K562 (cell line): ENCODE measurements around the gene ASB4.

Experiments
- CBX5 ChIP-seq: IDR thresholded peaks from 2 replicates; pipeline ENCODE4 v1.6.1; 2014; ENCODE audit warnings: low read depth, borderline replicate concordance
- RFX5 ChIP-seq: IDR thresholded peaks from 2 replicates; pipeline ENCODE4 v1.6.1; 2011; ENCODE audit warnings: low read depth, mild to moderate bottlenecking, improper control_type of control experiment, low read length
- SIX5 ChIP-seq, 2 experiments: IDR thresholded peaks; 2 replicates each; pipeline ENCODE4 v1.6.1; 2011; ENCODE audit warnings: low read length in 2 of 2, borderline replicate concordance in 1 of 2, low read depth in 1 of 2, mild to moderate bottlenecking in 1 of 2, moderate library complexity in 1 of 2; ENCODE audit not compliant: insufficient read depth in 1 of 2
- YY1 ChIP-seq, 3 experiments: IDR thresholded peaks; 2 replicates each; pipeline ENCODE4 v1.6.1; 2011; ENCODE audit warnings: low read length in 2 of 3, mild to moderate bottlenecking in 2 of 3, moderate library complexity in 2 of 3, borderline replicate concordance in 1 of 3, control low read depth in 1 of 3, low read depth in 1 of 3; ENCODE audit not compliant: insufficient read depth in 3 of 3, insufficient replicate concordance in 2 of 3, control insufficient read depth in 1 of 3, insufficient read length in 1 of 3; ENCODE audit errors: extremely low read depth in 1 of 3
- TF ChIP-seq, protein P1 (sequence below): fragments of 200-600 bp; sonication (generic); IDR thresholded peaks from one replicate; pipeline ENCODE4 v1.6.1; 2012; ENCODE audit warnings: mild to moderate bottlenecking, low read depth, low read length, inconsistent platforms

GRCh38 chr7:95440394-95441038 is 45.2 kb upstream of the ASB4 start:
- no peak for TF ChIP-seq CBX5
- no peak for TF ChIP-seq SIX5 (IDR thresholded peaks at IDR 0.05; ENCODE audit: borderline replicate concordance in 1 of 2, insufficient read depth in 1 of 2, low read depth in 1 of 2, low read length in 2 of 2)
- no peak for TF ChIP-seq YY1 (IDR thresholded peaks at IDR 0.05; ENCODE audit: borderline replicate concordance in 1 of 3, control insufficient read depth in 1 of 3, extremely low read depth in 1 of 3, insufficient read depth in 3 of 3, insufficient read length in 1 of 3, insufficient replicate concordance in 2 of 3, low read depth in 1 of 3, low read length in 2 of 3)
- TF ChIP-seq RFX5: no peak
- TF ChIP-seq, protein P1, sequence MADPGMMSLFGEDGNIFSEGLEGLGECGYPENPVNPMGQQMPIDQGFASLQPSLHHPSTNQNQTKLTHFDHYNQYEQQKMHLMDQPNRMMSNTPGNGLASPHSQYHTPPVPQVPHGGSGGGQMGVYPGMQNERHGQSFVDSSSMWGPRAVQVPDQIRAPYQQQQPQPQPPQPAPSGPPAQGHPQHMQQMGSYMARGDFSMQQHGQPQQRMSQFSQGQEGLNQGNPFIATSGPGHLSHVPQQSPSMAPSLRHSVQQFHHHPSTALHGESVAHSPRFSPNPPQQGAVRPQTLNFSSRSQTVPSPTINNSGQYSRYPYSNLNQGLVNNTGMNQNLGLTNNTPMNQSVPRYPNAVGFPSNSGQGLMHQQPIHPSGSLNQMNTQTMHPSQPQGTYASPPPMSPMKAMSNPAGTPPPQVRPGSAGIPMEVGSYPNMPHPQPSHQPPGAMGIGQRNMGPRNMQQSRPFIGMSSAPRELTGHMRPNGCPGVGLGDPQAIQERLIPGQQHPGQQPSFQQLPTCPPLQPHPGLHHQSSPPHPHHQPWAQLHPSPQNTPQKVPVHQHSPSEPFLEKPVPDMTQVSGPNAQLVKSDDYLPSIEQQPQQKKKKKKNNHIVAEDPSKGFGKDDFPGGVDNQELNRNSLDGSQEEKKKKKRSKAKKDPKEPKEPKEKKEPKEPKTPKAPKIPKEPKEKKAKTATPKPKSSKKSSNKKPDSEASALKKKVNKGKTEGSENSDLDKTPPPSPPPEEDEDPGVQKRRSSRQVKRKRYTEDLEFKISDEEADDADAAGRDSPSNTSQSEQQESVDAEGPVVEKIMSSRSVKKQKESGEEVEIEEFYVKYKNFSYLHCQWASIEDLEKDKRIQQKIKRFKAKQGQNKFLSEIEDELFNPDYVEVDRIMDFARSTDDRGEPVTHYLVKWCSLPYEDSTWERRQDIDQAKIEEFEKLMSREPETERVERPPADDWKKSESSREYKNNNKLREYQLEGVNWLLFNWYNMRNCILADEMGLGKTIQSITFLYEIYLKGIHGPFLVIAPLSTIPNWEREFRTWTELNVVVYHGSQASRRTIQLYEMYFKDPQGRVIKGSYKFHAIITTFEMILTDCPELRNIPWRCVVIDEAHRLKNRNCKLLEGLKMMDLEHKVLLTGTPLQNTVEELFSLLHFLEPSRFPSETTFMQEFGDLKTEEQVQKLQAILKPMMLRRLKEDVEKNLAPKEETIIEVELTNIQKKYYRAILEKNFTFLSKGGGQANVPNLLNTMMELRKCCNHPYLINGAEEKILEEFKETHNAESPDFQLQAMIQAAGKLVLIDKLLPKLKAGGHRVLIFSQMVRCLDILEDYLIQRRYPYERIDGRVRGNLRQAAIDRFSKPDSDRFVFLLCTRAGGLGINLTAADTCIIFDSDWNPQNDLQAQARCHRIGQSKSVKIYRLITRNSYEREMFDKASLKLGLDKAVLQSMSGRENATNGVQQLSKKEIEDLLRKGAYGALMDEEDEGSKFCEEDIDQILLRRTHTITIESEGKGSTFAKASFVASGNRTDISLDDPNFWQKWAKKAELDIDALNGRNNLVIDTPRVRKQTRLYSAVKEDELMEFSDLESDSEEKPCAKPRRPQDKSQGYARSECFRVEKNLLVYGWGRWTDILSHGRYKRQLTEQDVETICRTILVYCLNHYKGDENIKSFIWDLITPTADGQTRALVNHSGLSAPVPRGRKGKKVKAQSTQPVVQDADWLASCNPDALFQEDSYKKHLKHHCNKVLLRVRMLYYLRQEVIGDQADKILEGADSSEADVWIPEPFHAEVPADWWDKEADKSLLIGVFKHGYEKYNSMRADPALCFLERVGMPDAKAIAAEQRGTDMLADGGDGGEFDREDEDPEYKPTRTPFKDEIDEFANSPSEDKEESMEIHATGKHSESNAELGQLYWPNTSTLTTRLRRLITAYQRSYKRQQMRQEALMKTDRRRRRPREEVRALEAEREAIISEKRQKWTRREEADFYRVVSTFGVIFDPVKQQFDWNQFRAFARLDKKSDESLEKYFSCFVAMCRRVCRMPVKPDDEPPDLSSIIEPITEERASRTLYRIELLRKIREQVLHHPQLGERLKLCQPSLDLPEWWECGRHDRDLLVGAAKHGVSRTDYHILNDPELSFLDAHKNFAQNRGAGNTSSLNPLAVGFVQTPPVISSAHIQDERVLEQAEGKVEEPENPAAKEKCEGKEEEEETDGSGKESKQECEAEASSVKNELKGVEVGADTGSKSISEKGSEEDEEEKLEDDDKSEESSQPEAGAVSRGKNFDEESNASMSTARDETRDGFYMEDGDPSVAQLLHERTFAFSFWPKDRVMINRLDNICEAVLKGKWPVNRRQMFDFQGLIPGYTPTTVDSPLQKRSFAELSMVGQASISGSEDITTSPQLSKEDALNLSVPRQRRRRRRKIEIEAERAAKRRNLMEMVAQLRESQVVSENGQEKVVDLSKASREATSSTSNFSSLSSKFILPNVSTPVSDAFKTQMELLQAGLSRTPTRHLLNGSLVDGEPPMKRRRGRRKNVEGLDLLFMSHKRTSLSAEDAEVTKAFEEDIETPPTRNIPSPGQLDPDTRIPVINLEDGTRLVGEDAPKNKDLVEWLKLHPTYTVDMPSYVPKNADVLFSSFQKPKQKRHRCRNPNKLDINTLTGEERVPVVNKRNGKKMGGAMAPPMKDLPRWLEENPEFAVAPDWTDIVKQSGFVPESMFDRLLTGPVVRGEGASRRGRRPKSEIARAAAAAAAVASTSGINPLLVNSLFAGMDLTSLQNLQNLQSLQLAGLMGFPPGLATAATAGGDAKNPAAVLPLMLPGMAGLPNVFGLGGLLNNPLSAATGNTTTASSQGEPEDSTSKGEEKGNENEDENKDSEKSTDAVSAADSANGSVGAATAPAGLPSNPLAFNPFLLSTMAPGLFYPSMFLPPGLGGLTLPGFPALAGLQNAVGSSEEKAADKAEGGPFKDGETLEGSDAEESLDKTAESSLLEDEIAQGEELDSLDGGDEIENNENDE: no peak
